IMR-90 (cell line): ENCODE results near the gene FFAR2. TPM values are rescaled to one million over a fixed set of nuclear protein-coding genes. Genes with fewer than 3 reads are reported as not detected.

ENCODE experiments used
- ATAC-seq: fragments of 200-7000 bp; cut with Tn5 transposase; 2 replicates; pipeline ENCODE4 v1.9.1; 2020; ENCODE audit warnings: low read depth, mild to moderate bottlenecking, moderate library complexity
- BruUV-seq: library from RNA; stranded (reverse); fragments of 400-500 nt; replicated peaks from 2 replicates; lab custom pipeline; 2021; lab: Mats Ljungman, UMichigan
- CTCF ChIA-PET: fragments of 300-600 bp; formaldehyde crosslinking; extraction: SDS; loops from one replicate; lab custom pipeline; 2021; ENCODE audit warnings: antibody characterized with exemption; lab: Yijun Ruan, JAX
- POLR2A ChIA-PET: fragments of 300-600 bp; sonication (Branson Sonifier 250); formaldehyde crosslinking; loops from one replicate; lab custom pipeline; 2022; ENCODE audit warnings: antibody characterized with exemption; ENCODE audit not compliant: unreplicated experiment; lab: Charles Lee
- DNase-seq: peaks from one replicate; pipeline ENCODE4 v3.0.0; 2013
- H2AFZ ChIP-seq: replicated peaks from 2 replicates; pipeline ENCODE3; 2013; ENCODE audit warnings: low read length, mild to moderate bottlenecking; ENCODE audit not compliant: poor library complexity
- H2AK5ac ChIP-seq: 2 replicates; pipeline ENCODE4 v1.6.1; 2013; ENCODE audit warnings: low read depth, low read length, inconsistent platforms
- H2AK9ac ChIP-seq: replicated peaks from 2 replicates; pipeline ENCODE3; 2013; ENCODE audit warnings: mild to moderate bottlenecking, low read depth, low read length, moderate library complexity; ENCODE audit not compliant: poor library complexity
- H2BK120ac ChIP-seq: 2 replicates; pipeline ENCODE4 v1.6.1; 2013; ENCODE audit warnings: low read depth, low read length, inconsistent platforms
- H2BK15ac ChIP-seq: 3 replicates; pipeline ENCODE4 v1.6.1; 2013; ENCODE audit warnings: low read depth, low read length, inconsistent platforms
- H2BK20ac ChIP-seq: 2 replicates; pipeline ENCODE4 v1.6.1; 2013; ENCODE audit warnings: low read depth, mild to moderate bottlenecking, inconsistent platforms, low read length, moderate library complexity
- H2BK5ac ChIP-seq: 2 replicates; pipeline ENCODE4 v1.6.1; 2013; ENCODE audit warnings: mild to moderate bottlenecking, low read depth, low read length, inconsistent platforms; ENCODE audit not compliant: poor library complexity, severe bottlenecking
- H3K14ac ChIP-seq: replicated peaks from 2 replicates; pipeline ENCODE4 v1.6.1; 2013; ENCODE audit warnings: low read depth, low read length, inconsistent platforms
- H3K18ac ChIP-seq: 2 replicates; pipeline ENCODE4 v1.6.1; 2013; ENCODE audit warnings: low read depth, low read length, control low read depth
- H3K23ac ChIP-seq: 2 replicates; pipeline ENCODE4 v1.6.1; 2013; ENCODE audit warnings: low read depth, low read length, inconsistent platforms
- H3K27ac ChIP-seq: 2 replicates; pipeline ENCODE4 v1.5.1; 2013; ENCODE audit warnings: mild to moderate bottlenecking, control low read depth, low read length; ENCODE audit not compliant: insufficient read depth
- H3K27me3 ChIP-seq: 2 replicates; pipeline ENCODE4 v1.6.1; 2013; ENCODE audit warnings: low read length; ENCODE audit not compliant: control insufficient read depth, insufficient read depth
- H3K36me3 ChIP-seq: 2 replicates; pipeline ENCODE4 v1.6.1; 2013; ENCODE audit warnings: low read length, mixed read lengths; ENCODE audit not compliant: control insufficient read depth, insufficient read depth
- H3K4ac ChIP-seq: 2 replicates; pipeline ENCODE4 v1.6.1; 2013; ENCODE audit warnings: low read depth, low read length, inconsistent platforms
- H3K4me1 ChIP-seq: 2 replicates; pipeline ENCODE4 v1.6.1; 2013; ENCODE audit warnings: low read length, mixed read lengths; ENCODE audit not compliant: control insufficient read depth, insufficient read depth
- H3K4me2 ChIP-seq: 2 replicates; pipeline ENCODE4 v1.6.1; 2013; ENCODE audit warnings: low read depth, mild to moderate bottlenecking, control low read depth, low read length, moderate library complexity
- H3K4me3 ChIP-seq: 2 replicates; pipeline ENCODE4 v1.5.1; 2013; ENCODE audit warnings: low read depth, mild to moderate bottlenecking, control low read depth, low read length, moderate library complexity; ENCODE audit not compliant: insufficient read depth
- H3K56ac ChIP-seq: 2 replicates; pipeline ENCODE4 v1.6.1; 2013; ENCODE audit warnings: low read length, inconsistent platforms; ENCODE audit not compliant: insufficient read depth; ENCODE audit errors: extremely low read depth
- H3K79me1 ChIP-seq, 2 experiments: 2 replicates each; pipeline ENCODE4 v1.6.1; 2013; ENCODE audit warnings: low read length in 2 of 2, inconsistent platforms in 1 of 2, low read depth in 1 of 2
- H3K9ac ChIP-seq: 2 replicates; pipeline ENCODE4 v1.6.1; 2013; ENCODE audit warnings: low read depth, low read length, control low read depth
- H3K9me1 ChIP-seq: 2 replicates; pipeline ENCODE4 v1.6.1; 2013; ENCODE audit warnings: low read length, inconsistent platforms; ENCODE audit not compliant: insufficient read depth
- H3K9me3 ChIP-seq: 2 replicates; pipeline ENCODE4 v1.6.1; 2013; ENCODE audit warnings: low read length; ENCODE audit not compliant: control insufficient read depth, insufficient read depth
- H4K20me1 ChIP-seq: 2 replicates; pipeline ENCODE4 v1.6.1; 2013; ENCODE audit warnings: low read length, inconsistent platforms; ENCODE audit not compliant: insufficient read depth
- H4K5ac ChIP-seq: 2 replicates; pipeline ENCODE4 v1.6.1; 2013; ENCODE audit warnings: mild to moderate bottlenecking, low read depth, low read length, control low read depth
- H4K8ac ChIP-seq, 2 experiments: 2 replicates each; pipeline ENCODE4 v1.6.1; 2013; ENCODE audit warnings: low read depth in 2 of 2, low read length in 2 of 2, control low read depth in 1 of 2, inconsistent platforms in 1 of 2
- H4K91ac ChIP-seq: 2 replicates; pipeline ENCODE4 v1.6.1; 2013; ENCODE audit warnings: low read depth, low read length, inconsistent platforms; ENCODE audit not compliant: insufficient read depth
- CEBPB ChIP-seq: IDR thresholded peaks from 2 replicates; pipeline ENCODE4 v1.6.1; 2012; ENCODE audit warnings: low read depth, low read length, improper control_type of control experiment
- CHD1 ChIP-seq: IDR thresholded peaks from 2 replicates; pipeline ENCODE4 v1.6.1; 2012; ENCODE audit warnings: low read depth, low read length, improper control_type of control experiment
- CTCF ChIP-seq: conservative IDR thresholded peaks from 2 replicates; pipeline ENCODE4 v1.5.1; 2012; ENCODE audit warnings: mild to moderate bottlenecking, low read depth, low read length, improper control_type of control experiment
- FOS ChIP-seq: fragments of 150-350 bp; IDR thresholded peaks from 2 replicates; pipeline ENCODE4 v1.6.1; 2016; ENCODE audit warnings: low read depth, low read length
- MAFK ChIP-seq: IDR thresholded peaks from 2 replicates; pipeline ENCODE4 v1.6.1; 2012; ENCODE audit warnings: low read depth, low read length, improper control_type of control experiment
- MAZ ChIP-seq: IDR thresholded peaks from 2 replicates; pipeline ENCODE4 v1.6.1; 2012; ENCODE audit warnings: low read depth, mild to moderate bottlenecking, low read length, improper control_type of control experiment, moderate library complexity, borderline replicate concordance
- NFE2L2 ChIP-seq: fragments of 150-350 bp; IDR thresholded peaks from 2 replicates; pipeline ENCODE4 v1.6.1; 2016; ENCODE audit warnings: low read depth, mild to moderate bottlenecking, low read length
- POLR2A ChIP-seq: IDR thresholded peaks from 2 replicates; pipeline ENCODE4 v1.6.1; 2012; ENCODE audit warnings: mild to moderate bottlenecking, low read depth, low read length
- RCOR1 ChIP-seq: IDR thresholded peaks from 2 replicates; pipeline ENCODE4 v1.6.1; 2012; ENCODE audit warnings: mild to moderate bottlenecking, low read length, improper control_type of control experiment; ENCODE audit not compliant: insufficient replicate concordance
- RFX5 ChIP-seq: IDR thresholded peaks from 2 replicates; pipeline ENCODE4 v1.8.0; 2012; ENCODE audit warnings: low read depth, mild to moderate bottlenecking, low read length, moderate library complexity
- SMC3 ChIP-seq: fragments of 150-350 bp; IDR thresholded peaks from 2 replicates; pipeline ENCODE4 v1.6.1; 2016; ENCODE audit warnings: low read depth, mild to moderate bottlenecking, antibody characterized with exemption, low read length, moderate library complexity
- WGBS, 2 experiments: methylation state at CpG; one replicate each; pipeline versions ENCODE4 v1.1.5 to v1.1.7; 2013; ENCODE audit warnings: missing lambda C conversion rate in 2 of 2; ENCODE audit not compliant: insufficient read length in 1 of 2; ENCODE audit errors: extremely low coverage in 2 of 2; 5-methylcytosine and 5-hydroxymethylcytosine counted together
- dilution Hi-C: fragments of 300-500 bp; cut with HindIII; formaldehyde crosslinking; loops from one replicate; pipeline ENCODE4 v1.14.3; 2018; ENCODE audit warnings: low sequenced_read_pairs; ENCODE audit not compliant: unreplicated experiment
- in situ Hi-C: fragments of 300-500 bp; cut with MboI; formaldehyde crosslinking; loops from 3 replicates; pipeline ENCODE4 v1.14.3; 2019; ENCODE audit warnings: low sequenced_read_pairs, inconsistent platforms, mixed read lengths
- intact Hi-C: fragments of 100-400 bp; cut with micrococcal nuclease; formaldehyde crosslinking; loops from 2 replicates; pipeline ENCODE4 v1.10.0; 2022
- polyA plus RNA-seq, 3 experiments: library from polyadenylated mRNA; depleted of rRNA; stranded (reverse); fragments of >200 nt; gene quantifications; 2 replicates each; pipeline ENCODE4 v1.2.3, GENCODE V29; 2012; ENCODE audit warnings: low replicate concordance in 1 of 3
- total RNA-seq: library from RNA; depleted of rRNA; stranded (reverse); fragments of >200 nt; gene quantifications from 2 replicates; pipeline ENCODE4 v1.2.3, GENCODE V29; 2012
- TF ChIP-seq, protein P1 (sequence below): fragments of 150-350 bp; IDR thresholded peaks from 2 replicates; pipeline ENCODE4 v1.6.1; 2017; ENCODE audit warnings: mild to moderate bottlenecking, antibody characterized with exemption, low read length, low read depth
- TF ChIP-seq, protein P2 (sequence below): fragments of 150-350 bp; IDR thresholded peaks from 2 replicates; pipeline ENCODE4 v1.6.1; 2016; ENCODE audit warnings: low read depth, mild to moderate bottlenecking, low read length, moderate library complexity, borderline replicate concordance

Gene FFAR2
- total and polyA plus RNA-seq, 2 of the 4 experiments (the other 2 are of a cell fraction): not detected

DNA sequence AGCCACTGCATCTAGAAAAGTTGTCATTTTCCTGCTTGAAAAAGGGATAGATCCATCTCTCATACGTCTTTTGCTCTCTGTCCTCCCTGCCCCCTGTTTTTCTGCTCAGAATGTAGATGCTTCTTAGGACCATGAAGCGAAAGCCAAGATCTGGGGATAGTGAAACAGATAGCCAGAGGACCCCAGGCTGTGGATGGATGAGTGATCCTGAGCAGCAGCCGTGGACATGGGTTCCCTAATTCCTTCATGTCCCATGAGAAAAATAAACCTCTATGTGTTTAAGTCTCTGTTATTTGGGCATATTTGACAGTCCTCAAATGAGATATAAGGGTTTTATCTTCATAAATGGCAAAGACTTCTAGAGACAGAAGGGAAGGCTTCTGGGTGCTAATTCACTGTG is 12.2 kb upstream of the FFAR2 start:
- Histone ChIP-seq H3K9me1 (no peaks in the 10 kb centered on the region), H3K23ac (no peak overlapping the region), H3K56ac (no peak overlapping the region), H3K18ac (no peak overlapping the region), H2BK5ac (no peak overlapping the region), H4K8ac (no peak overlapping the region), H3K4me1 (peaks cover 2% of the 10 kb centered on the region), H3K4me2 (no peak overlapping the region), H2BK15ac (no peak overlapping the region), H2AFZ (no peak overlapping the region), H4K20me1 (no peaks in the 10 kb centered on the region), H3K9ac (no peak overlapping the region), H4K91ac (no peak overlapping the region), H3K27me3 (peaks cover 13% of the 10 kb centered on the region), H3K4me3 (no peak overlapping the region), H2BK20ac (no peak overlapping the region), H2AK9ac (no peak overlapping the region), H3K14ac (no peak overlapping the region), H3K4ac (no peak overlapping the region), H3K36me3 (no peaks in the 10 kb centered on the region), H3K79me1 (no peaks in the 10 kb centered on the region), H2AK5ac (no peak overlapping the region), H4K5ac (no peak overlapping the region), H3K9me3 (peaks cover 2% of the 10 kb centered on the region; the same call in 1 of the 2 replicates), H2BK120ac (no peak overlapping the region), H3K27ac (no peak overlapping the region)
- TF ChIP-seq NFE2L2: no peak
- TF ChIP-seq FOS: no peak
- no peak for TF ChIP-seq CEBPB
- no peak for TF ChIP-seq RCOR1
- TF ChIP-seq, protein P1, sequence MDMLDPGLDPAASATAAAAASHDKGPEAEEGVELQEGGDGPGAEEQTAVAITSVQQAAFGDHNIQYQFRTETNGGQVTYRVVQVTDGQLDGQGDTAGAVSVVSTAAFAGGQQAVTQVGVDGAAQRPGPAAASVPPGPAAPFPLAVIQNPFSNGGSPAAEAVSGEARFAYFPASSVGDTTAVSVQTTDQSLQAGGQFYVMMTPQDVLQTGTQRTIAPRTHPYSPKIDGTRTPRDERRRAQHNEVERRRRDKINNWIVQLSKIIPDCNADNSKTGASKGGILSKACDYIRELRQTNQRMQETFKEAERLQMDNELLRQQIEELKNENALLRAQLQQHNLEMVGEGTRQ: no peak
- no peak for TF ChIP-seq CTCF
- TF ChIP-seq CHD1: no peak
- TF ChIP-seq MAZ: no peak
- TF ChIP-seq, protein P2, sequence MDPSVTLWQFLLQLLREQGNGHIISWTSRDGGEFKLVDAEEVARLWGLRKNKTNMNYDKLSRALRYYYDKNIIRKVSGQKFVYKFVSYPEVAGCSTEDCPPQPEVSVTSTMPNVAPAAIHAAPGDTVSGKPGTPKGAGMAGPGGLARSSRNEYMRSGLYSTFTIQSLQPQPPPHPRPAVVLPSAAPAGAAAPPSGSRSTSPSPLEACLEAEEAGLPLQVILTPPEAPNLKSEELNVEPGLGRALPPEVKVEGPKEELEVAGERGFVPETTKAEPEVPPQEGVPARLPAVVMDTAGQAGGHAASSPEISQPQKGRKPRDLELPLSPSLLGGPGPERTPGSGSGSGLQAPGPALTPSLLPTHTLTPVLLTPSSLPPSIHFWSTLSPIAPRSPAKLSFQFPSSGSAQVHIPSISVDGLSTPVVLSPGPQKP: no peak
- TF ChIP-seq MAFK: no peak
- no peak for TF ChIP-seq POLR2A
- no peak for TF ChIP-seq SMC3
- no peak for TF ChIP-seq RFX5
- no CpG with 5 or more reads among the region's 3 CpGs for WGBS, 2 experiments
- in situ Hi-C loops: no loop called here
- no peak for ATAC-seq
- intact Hi-C loops: no loop called here
- CTCF ChIA-PET: no interaction called here
- no TSS peak for BruUV-seq
- POLR2A ChIA-PET: no interaction called here
- no peak for DNase-seq
- dilution Hi-C loops: no loop called here
